ENCODE data around the gene CDO1.
A peak's percentile ranks its signal among the peaks of the same experiment; 100 is the strongest.
"Not testable (repeated sequence)": the region's sequence is repeated elsewhere in the genome, so short reads cannot be mapped to it uniquely, and the experiment has no call there.

The CDO1 gene

DNA sequence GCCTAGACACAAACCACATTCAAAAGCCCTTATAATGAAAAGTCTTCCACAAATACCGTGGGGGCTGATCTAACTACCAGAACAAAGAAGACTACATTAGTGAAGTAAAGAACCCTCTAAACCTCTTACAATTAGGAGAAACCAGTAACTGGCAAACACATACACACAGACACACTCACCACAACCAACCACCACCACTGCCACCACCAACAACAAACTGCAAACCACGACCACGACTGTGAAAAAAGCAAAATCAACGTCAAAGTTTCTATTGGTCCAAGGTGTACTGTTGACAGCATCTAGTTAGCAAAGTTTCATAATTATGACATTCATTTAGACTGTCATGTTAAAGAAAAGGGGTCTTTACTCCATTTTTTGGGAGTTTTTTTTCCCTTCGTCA is 2.7 kb downstream of the CDO1 start:
- no peak overlapping the region for H3K27ac ChIP-seq
- TF ChIP-seq, protein P1, sequence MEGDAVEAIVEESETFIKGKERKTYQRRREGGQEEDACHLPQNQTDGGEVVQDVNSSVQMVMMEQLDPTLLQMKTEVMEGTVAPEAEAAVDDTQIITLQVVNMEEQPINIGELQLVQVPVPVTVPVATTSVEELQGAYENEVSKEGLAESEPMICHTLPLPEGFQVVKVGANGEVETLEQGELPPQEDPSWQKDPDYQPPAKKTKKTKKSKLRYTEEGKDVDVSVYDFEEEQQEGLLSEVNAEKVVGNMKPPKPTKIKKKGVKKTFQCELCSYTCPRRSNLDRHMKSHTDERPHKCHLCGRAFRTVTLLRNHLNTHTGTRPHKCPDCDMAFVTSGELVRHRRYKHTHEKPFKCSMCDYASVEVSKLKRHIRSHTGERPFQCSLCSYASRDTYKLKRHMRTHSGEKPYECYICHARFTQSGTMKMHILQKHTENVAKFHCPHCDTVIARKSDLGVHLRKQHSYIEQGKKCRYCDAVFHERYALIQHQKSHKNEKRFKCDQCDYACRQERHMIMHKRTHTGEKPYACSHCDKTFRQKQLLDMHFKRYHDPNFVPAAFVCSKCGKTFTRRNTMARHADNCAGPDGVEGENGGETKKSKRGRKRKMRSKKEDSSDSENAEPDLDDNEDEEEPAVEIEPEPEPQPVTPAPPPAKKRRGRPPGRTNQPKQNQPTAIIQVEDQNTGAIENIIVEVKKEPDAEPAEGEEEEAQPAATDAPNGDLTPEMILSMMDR (conservative IDR thresholded peaks at IDR 0.05): no peak

DNA sequence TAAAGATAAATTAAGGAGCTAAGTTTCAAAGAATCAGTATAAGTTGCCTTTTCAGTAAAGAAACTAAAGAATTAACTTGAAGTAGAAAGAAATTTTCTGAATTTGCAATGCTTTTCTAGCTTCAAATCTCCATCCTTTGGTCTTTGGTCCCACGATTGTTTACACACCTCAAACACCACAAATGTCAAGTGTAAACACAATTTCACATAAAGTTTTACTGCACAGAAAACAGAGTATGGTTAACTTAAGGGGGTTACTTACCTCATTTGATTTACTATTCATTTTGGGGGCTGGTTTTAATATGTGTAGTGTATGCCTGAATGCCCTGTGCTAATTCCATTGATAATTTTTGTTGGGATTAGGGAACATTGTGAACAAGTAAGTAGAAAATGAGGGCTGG is 4.1 kb downstream of the CDO1 start:
- no peak overlapping the region for H3K27ac ChIP-seq
- TF ChIP-seq, protein P1 (conservative IDR thresholded peaks at IDR 0.05): no peak

DNA sequence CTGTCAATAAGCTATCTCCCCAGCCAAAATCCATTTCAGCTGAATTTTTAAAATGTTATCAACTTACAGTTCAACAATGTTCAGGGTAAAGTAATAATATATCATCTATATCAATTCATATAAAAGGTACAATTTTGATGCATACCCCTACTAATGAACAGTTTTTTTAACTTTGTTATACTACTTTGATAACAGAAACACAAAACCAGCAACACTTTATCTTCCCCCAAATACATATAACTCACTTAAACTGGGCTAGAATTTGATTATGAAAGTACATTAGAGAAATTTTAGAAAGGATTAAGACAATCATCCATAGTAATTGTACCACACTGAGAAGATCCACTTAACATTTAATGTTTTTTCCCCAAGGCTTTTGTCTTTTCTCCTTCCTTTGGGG is 5.1 kb downstream of the CDO1 start:
- TF ChIP-seq, protein P1 (conservative IDR thresholded peaks at IDR 0.05): no peak
- no peak overlapping the region for H3K27ac ChIP-seq

DNA sequence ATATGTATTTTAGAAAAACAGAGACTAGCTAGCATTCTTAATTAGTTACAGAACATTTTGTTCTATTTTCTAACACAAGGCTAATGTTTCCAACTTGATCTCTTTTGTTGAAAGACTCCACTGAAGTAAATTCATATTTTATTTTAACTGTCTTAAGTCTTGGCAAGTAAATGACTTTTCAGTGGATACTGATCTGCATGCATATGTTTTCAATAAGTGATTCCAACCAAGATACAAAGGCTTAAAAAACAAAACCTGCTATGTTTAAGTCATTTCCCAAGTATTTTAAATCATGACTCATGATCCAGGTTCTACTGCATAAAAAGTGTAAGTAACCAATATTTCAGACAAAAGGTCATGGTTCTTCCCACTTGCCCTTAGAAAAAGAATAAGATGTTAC is 5.7 kb downstream of the CDO1 start:
- H3K27ac ChIP-seq: no peak overlapping the region
- TF ChIP-seq, protein P1 (conservative IDR thresholded peaks at IDR 0.05): no peak

DNA sequence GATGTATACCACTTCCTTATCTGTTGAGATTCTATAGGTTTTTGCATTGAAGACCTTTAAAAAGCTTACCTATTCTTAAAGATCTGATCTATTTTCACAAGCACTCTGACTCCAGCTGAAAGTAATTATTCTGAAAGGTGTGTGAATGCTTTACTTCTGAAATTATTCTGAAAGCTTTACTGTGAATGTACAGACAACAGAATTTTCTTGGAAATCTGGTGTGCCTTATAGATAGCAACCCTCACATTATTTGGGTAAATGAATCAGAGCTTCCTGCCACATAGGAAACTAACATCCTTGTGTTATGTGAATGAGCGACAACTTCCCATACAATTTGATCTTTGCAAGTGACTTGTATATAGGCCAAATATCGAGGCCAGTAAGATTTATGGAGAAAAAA is 6.5 kb downstream of the CDO1 start:
- TF ChIP-seq, protein P1 (conservative IDR thresholded peaks at IDR 0.05): no peak
- H3K27ac ChIP-seq: no peak overlapping the region

DNA sequence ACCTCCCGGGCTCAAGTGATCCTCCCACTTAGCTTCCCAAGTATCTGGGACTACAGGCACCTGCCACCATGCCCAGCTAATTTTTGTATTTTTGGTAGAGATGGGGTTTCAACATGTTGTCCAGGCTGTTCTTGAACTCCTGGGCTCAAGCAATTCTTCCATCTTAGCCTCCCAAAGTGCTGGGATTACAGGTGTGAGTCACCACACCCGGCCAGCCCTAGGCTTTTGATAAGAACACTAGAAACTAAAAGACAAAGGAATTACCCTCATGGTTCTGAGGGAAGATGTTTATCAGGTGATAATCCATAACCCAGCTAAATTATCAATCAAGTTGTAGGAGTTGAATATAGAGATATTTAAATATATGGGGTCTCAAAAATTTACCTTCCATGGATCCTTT is 8.4 kb downstream of the CDO1 start:
- not testable (repeated sequence) for H3K27ac ChIP-seq

DNA sequence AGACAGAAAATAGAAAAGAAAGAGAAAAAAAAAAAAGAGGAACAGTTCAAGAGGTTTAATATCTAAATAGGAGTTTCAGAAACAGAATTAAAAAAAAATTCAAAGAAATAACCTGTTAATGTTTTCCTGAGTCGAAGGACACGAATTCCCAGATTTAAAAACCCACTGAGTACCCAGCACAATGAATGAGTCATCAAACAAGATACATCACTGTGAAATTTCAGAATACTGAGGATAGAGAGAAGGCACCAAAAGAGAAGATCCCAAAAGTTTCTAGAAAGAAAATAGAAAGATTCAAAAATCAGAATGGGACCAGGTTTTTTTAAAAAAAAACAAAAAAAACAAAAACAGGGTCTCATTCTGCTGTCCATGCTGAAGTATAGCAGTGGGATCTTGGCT is 8.8 kb downstream of the CDO1 start:
- H3K27ac ChIP-seq: 0 out of 2 replicates have a peak overlapping the region, but pooled peaks have one; percentile 11
- TF ChIP-seq, protein P1 (conservative IDR thresholded peaks at IDR 0.05): no peak

DNA sequence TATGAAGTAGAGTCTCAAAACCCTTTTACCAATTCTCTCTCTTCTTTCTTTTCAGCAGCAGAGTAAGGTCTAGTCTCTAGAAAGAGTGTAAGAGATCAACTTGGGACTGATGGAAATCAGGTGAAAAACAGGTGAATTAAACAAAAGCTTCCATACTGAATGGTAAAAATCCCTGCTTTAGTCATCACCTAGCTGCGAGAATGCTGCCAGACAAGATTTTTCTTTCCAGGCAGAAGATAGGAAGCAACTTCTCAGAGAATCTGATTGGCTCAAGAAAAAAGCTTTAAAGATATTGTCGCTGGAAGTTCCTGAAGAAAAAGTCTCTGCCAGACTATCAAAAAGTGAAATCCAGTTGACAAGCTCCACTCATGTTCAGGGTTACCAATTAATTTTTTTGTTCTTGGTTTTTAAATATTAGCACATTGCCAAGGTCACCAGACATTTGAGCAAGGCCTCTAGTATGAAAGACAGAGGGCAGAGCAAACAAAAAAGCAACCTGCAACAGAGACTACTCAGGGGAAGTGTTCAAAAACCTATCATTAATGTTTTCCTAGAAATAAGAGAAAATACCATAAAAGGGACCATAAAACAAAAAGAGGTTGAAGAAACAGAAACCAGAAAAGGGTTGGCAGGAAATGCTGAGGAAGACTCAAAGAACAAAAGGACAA is 9.3 kb downstream of the CDO1 start:
- H3K27ac ChIP-seq: 0 out of 2 replicates have a peak overlapping the region, but pooled peaks have one; percentile 11
- TF ChIP-seq, protein P1 (conservative IDR thresholded peaks at IDR 0.05): no peak

Data from VCaP (cell line).